NCI-H1417 (cell line): ENCODE measurements around the gene VPS51.
"Not testable (repeated sequence)": the region's sequence is repeated elsewhere in the genome, so short reads cannot be mapped to it uniquely, and the experiment has no call there.

Experiments used
- DNase-seq, 3 experiments: peaks; one replicate each; lab custom pipeline; 2025; lab: John Stamatoyannopoulos, UW

Gene VPS51

DNA sequence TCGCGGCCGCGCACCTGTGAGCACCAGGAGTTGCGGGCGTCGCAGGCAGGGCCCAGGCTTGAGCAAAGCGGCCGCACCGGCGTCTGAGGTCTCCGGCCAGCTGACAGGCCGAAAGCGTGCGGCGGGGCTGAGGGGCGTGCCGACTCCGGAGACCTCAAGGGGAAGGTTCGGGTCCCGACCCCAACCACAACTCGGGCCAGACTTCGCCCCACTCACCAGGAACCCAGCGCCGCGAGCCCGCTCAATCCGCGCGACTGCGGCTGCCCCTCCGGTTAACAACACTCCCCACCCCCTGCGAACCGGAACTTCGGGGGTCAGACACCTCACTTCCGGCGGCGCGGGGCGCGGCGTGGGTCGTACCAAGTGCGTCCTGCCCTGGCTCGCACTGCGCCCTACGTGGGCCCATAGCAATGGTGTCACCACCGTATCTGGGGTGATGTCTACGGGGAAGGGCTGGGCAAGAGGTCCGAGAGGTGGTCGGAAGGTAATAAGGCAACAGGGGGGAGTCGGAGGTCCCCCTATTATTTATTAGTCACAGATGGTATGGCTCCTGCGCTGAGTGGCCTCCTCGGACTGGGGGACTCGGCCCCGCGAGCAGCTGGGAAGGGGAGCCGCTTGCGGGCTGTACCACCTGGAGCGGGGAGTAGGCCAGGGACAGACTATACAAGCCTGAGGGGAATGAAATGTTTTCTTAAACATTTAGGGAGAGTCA lies 38.4 kb downstream of the VPS51 start, which contains the start of gene SYVN1:
SYVN1 (minus strand) TSS at position 280 of the 712 bp plus-strand sequence. CDS start 918 bp downstream, outside the sequence.
- DNase-seq = peak; percentile 85 to 99 (median 99)

DNA sequence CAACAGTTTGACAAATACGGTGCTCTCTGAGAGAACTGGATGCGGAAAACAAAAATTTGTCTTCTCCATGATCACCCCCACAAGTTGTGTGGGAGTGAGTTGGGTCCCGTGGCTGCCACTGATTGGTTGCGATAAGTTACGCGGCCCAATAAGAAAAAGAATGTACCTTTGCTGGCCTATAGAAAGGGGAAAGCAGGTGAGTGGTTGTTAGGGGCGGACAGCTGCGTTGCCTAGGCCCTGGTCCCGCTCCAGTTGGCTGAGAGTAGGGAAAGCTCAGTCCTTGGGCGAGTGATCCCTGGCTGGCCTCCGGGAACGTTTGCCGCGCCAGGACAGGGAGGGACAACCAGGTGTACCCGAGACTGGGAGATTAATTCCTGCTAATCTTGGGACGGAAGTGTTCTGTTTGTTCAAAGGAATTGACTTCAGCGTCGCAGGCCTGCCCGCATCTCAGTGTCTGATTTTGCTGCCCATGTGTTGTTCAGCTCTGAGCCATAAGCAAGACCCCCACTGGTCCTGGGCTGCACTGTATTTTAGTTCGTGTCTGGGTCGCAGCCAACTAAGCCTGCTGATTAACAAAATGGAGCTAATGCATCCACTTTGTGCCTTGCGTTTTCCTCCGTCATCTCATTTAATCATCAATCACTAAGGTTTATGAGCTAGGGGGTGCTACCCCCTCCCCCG lies 39.1 kb downstream of the VPS51 start:
- peak; percentile 93 to 99 (median 99) for DNase-seq

DNA sequence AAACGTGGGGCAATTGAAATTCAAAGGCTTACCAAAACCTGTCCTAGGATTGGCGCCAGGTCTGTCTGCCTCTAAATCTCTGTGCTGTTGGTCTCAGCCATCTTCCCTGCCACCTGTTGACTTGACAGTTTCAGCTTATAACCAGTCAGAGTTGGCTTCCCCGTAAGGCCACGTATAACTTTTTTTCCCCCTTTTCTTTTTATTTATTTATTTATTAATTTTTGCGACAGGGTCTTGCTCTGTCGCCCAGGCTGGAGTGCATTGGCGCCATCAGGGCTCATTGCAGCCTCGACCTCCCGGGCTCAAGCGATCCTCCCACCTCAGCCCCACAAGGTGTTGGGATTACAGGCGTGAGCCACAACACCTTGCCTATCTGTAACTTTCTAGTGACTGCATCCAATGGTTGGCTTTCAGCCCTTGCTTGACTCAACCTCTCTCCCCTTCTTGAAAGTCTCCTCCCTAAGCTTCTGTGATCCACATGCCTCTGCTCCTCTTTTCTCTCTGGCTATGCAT lies 39.7 kb downstream of the VPS51 start:
- DNase-seq = no peak

DNA sequence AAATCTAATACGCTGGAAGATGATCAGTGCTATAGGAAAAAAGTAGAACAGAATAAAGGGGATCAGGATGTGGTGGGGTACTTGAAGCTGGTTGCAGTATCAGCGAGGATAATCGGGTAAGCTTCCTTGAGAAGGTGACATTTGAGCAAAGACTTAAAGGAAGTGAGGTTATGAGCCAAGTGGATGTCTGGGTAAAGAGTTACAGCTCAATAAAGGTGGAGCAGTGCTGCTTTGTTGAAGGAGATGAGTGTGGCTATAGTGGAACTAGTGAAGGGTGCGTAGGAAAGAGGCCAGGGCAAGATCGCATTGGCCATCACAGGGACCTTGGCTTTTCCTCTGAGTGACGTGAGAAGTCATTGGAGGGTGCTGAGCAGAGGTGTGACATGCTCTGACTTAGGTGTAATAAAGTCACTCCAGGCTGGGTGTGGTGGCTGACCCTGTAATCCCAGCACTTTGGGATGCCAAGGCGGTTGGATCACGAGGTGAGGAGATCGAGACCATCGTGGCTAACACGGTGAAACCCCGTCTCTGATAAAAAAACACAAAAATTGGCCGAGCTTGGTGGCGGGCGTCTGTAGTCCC lies 40.6 kb downstream of the VPS51 start:
- DNase-seq = no peak

DNA sequence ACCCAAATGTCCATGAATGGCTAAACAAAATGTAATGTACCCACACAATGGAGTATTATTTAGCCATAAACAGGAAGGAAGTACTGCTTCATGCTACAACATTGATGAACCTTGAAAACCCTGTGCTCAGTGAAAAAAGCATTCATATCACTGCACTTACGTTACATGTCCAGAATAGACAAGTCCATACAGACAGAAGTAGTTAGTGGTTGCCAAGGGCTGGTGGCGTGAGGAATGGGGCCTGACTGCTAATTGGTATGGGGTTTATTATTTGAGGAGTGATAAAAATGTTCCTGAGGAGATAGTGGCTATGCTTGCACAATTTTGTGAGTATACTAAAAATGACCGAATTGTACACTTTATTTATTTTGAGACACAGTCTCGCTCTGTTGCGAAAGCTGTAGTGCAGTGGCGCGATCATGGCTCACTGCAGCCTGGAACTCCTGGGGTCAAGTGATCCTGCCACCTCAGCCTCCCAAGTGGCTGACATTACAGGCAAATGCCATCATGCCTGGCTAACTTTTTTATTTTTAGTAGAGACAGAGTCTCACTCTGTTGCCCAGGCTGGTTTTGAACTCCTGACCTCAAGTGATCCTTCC lies 46.0 kb downstream of the VPS51 start:
- no peak for DNase-seq

DNA sequence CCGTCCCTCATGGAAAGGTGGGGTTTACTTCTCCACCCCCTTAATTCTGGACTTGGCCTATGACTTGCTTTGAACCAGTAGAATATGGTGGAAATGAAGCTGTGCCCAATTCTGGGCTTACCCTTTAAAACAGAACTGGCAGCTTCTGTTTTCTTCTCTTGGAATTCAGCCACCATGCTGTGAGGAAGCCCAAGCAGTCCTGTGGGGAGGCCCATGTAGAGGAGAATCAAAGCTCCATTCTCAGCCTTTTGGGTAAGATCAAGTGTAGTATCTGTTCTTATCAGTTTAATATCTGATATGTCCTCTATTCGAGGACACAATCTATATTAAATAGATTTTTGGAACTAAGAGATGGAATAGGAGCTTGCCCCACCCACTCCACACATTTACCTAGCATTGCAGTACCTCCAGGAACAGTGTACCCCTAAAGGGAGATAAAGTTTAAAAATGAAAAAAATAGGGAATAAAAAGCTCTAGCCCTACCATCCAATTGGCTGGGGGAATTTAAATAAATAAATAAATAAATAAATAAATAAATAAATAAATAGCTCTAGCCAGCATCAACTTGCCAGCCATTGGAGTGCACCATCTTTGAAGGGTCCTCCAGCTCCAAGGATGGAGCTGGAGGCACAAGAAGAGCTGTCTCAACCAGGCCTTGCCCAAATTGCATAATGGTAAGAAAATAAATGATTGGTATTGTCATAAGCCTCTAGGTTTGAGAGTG lies 51.5 kb downstream of the VPS51 start:
- DNase-seq = no peak

DNA sequence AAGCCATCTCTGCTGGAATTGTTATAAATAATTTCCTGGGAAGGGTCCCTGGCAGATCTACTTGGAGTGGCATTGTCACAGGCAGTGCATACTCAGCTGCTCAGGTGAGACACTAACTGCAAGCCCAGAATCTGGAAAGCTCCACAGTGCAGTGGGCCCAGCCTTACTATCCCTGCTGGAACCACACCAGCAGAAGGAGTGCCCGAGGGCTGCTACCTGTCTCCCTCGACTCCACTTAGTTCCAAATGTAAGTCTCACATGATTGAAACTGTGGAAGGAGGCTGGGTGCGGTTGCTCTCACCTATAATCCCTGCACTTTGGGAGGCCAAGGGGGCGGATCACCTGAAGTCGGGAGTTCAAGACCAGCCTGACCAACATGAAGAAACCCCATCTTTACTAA lies 52.6 kb downstream of the VPS51 start:
- no peak for DNase-seq

DNA sequence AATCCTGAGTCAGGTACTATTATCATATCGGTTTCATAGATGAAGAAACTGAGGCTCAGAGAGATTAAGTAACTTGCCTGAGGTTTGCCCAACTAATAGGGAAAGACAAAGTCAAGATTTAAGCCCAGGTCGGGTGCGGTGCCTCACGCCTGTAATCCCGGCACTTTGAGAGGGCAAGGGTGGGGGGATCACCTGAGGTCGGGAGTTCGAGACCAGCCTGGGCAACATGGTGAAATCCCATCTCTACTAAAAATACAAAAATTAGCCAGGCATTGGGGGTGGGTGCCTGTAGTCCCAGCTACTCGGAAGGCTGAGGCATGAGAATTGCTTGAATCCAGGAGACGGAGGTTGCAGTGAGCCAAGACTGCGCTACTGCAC lies 54.1 kb downstream of the VPS51 start:
- DNase-seq = not testable (repeated sequence)

DNA sequence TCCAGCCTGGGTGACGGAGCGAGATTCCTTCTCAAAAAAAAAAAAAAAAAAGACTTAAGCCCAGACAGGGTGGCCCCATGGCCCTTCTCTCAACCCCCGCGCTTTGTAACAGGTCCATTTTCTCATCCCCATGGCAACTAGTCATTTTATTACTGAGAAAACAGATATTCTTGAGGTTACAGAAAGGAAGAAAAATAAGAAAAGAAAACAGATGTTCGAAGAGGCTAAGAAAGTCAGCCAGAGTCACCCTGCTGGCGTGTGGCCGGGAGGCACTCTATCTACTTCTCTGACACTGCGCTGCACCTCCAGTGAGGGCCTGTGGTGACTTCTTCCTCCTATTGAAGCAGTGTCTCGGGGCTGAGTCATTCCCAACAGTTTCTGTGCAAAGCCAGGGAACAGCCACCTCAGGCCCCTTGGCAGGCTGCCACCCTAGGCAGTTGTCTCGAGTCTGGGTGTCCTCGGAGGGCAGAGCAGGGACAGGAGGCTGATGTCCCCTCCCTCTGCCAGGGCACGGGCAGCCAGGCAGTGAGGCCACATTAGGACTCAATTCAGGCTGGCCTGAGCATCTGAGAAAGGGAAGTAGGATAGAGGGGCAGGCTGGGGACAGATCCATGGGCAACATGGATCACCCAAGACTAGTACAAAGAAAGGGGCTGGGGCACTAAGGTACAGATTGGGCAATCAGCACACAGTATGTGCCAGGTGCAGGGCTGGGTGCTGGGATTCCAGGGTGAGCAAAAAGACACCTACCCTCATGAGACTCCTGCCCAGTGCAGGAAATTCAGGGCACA lies 54.7 kb downstream of the VPS51 start:
- peak in 2 of 3 experiments; percentile 23 to 45 for DNase-seq

DNA sequence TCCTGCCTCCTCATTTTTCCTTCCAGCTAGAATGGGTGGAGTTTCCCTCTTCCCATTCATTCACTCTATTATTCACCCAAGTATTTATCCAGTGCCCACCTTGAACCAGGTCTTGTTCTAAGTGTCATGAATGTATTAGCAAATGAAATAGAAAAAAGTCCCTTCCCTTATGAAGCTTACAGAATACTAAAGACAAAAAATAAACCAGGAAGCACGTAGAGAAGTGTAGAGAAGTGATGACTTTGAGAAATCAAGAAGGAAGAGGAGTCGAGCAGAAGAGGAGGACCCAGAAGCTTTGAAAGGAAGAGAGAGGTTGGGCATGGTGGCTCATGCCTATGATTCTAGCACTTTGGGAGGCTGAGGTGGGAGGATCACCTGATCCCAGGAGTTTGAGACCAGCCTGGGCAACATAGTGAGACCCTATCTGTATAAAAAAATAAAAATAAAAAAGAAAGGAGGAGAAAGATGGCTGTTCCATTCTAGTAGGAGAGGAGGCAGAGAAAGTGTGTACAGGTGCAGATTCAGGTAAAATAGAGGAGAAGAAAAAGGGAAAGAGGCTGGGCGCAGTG lies 55.4 kb downstream of the VPS51 start:
- DNase-seq = no peak

DNA sequence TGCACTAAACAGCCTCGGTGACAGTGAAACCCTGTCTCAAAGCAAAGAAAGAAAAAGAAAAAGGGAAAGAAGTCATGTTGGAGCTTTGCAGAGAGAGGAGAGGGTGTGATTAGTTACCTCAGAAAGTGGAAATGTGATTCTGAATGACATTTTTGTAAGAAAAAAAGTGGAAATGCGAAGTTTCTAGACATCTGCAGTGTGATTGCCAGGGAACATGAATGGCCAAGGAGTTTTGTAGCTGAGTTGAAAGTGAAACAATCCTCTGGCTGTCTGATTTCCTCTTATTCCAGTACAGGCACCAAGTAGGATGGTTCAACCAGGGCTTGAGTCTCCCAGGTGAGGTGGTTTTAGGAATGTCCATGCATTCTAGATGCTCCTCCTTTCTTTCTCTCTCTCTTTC lies 56.1 kb downstream of the VPS51 start:
- no peak for DNase-seq

DNA sequence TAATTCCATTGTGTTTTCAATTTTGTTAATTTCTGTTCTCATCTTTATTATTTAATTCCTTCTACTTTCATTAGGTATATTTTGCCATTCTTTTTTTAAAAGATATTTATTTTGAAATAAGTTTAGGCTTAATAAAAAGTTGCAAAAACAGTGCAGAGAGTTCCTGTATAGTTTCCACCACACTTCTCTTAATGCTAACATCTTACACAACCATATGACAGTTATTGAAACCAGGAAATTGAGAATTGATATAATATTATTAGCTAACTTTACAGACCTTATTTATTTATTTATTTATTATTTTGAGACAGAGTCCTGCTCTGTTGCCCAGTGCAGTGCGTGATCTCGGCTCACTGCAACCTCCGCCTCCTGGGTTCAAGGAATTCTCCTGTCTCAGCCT lies 60.2 kb downstream of the VPS51 start:
- no peak for DNase-seq

DNA sequence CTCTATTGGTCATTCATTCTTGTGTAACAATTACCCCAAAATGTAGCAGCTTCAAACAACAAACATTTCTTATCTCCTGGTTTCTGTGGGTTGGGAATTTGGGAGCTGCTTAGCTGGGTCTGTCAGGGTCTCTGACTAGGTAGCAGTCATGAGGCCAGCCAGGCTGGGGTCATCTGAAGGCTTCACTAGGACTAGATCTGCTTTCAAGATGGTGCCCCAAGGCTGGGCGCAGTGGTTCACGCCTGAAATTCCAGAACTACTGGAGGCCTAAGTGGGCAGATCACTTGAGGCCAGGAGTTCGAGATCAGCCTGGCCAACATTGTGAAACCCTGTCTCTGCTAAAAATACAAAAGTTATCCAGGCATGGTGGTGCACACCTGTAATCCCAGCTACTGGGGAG lies 60.9 kb downstream of the VPS51 start:
- no peak for DNase-seq

DNA sequence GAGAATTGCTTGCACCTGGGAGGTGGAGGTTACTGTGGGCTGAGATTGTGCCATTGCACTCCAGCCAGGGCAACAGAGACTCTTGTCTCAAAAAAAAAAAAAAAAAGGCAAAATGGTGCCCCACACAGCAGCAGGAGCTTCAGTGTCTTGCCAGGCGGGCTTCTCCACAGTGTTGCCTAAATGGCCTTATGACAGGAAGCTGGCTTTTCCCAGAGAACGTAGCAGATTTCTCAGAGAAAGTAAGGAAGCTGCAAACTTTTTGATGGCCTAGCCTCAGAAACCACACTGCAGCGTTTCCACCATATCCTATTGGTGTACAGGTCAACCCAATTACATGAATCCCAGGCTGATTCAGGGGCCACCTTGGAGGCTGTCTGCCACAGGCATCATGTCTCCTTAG lies 61.3 kb downstream of the VPS51 start:
- DNase-seq = no peak

DNA sequence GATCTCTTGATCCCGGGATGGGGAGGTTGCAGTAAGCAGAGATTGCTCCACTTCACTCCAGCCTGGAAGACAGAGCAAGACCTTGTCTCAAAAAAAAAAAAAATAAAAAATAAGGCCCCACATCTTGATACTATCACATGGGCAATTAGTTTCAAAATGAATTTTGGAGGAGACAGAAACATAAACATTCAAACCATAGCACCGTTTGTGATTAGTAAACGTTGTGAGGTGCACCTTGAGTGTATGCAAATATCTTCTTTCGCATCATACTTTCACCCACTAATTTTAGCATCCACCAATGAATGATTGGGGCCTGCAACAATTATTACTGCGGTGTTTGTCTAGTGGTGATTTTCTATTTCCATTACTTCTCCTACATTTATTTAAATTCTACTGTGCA lies 63.0 kb downstream of the VPS51 start:
- DNase-seq = no peak

DNA sequence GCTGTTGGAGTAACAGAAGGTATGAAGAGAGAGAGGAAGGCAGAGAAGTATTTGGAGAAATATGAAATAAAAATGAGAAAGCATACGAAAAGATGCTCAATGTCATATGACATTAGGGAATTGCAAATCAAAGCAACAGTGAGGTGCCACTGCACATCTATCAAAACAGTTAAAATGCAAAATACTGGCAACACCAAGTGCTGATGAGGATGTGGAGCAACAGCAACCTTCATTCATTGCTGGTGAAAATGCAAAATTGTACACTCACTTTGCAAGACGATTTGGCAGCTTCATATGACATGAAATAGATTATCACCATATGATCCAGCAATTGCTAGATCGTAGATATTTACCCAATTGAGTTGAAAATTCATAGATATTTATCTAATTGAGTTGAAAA lies 64.6 kb downstream of the VPS51 start:
- no peak for DNase-seq
